Ishikawa (cell line): ENCODE results near the gene HIGD2A.

ENCODE experiments used
- CEBPB ChIP-seq: IDR thresholded peaks from 2 replicates; pipeline ENCODE4 v1.6.1; 2012
- CREB1 ChIP-seq: IDR thresholded peaks from 2 replicates; pipeline ENCODE4 v1.6.1; 2012; ENCODE audit warnings: low read depth
- EGR1 ChIP-seq: IDR thresholded peaks from 2 replicates; pipeline ENCODE4 v1.6.1; 2012
- EP300 ChIP-seq: IDR thresholded peaks from 2 replicates; pipeline ENCODE4 v1.6.1; 2012; ENCODE audit warnings: borderline replicate concordance
- FOXM1 ChIP-seq: IDR thresholded peaks from 2 replicates; pipeline ENCODE4 v1.6.1; 2012; ENCODE audit warnings: low read depth, borderline replicate concordance
- MAX ChIP-seq: IDR thresholded peaks from 2 replicates; pipeline ENCODE4 v1.6.1; 2012
- NFIC ChIP-seq: IDR thresholded peaks from 2 replicates; pipeline ENCODE4 v1.6.1; 2012
- RAD21 ChIP-seq: IDR thresholded peaks from 2 replicates; pipeline ENCODE4 v1.6.1; 2012; ENCODE audit warnings: low read depth
- REST ChIP-seq: IDR thresholded peaks from 2 replicates; pipeline ENCODE4 v1.6.1; 2012; ENCODE audit warnings: low read depth, mild to moderate bottlenecking
- TAF1 ChIP-seq: IDR thresholded peaks from 2 replicates; pipeline ENCODE4 v1.6.1; 2012; ENCODE audit warnings: low read depth, mild to moderate bottlenecking
- TCF12 ChIP-seq: IDR thresholded peaks from 2 replicates; pipeline ENCODE4 v1.6.1; 2012; ENCODE audit warnings: low read depth
- TEAD4 ChIP-seq: IDR thresholded peaks from 2 replicates; pipeline ENCODE4 v1.6.1; 2012
- USF1 ChIP-seq: IDR thresholded peaks from 2 replicates; pipeline ENCODE4 v1.6.1; 2012
- YY1 ChIP-seq: IDR thresholded peaks from 2 replicates; pipeline ENCODE4 v1.6.1; 2012; ENCODE audit warnings: low read depth
- ZBTB7A ChIP-seq: IDR thresholded peaks from 2 replicates; pipeline ENCODE4 v1.6.1; 2012; ENCODE audit warnings: low read depth

HIGD2A gene

GRCh38 chr5:176410486-176411180, 22.1 kb downstream of the HIGD2A start:
- TF ChIP-seq REST, result no peak
- no peak for TF ChIP-seq CREB1
- TF ChIP-seq USF1, result no peak
- TF ChIP-seq TAF1, result no peak
- no peak for TF ChIP-seq MAX
- TF ChIP-seq YY1, result no peak
- TF ChIP-seq ZBTB7A, result no peak
- TF ChIP-seq FOXM1, result no peak
- TF ChIP-seq TCF12, result no peak
- no peak for TF ChIP-seq RAD21
- TF ChIP-seq EGR1, result no peak
- TF ChIP-seq EP300, result no peak
- TF ChIP-seq NFIC, result no peak
- TF ChIP-seq TEAD4, result no peak
- no peak for TF ChIP-seq CEBPB

- TF ChIP-seq EP300 (no peak), YY1 (no peak), USF1 (no peak), TEAD4 (no peak), RAD21 (no peak), CEBPB (no peak), TAF1 (no peak), CREB1 (no peak), FOXM1 (no peak), REST (no peak), MAX (no peak), ZBTB7A (no peak), EGR1 (no peak)
Observed at GRCh38 chr5:176412517-176413254, 24.1 kb downstream of the HIGD2A start.

- no peak for TF ChIP-seq USF1
- TF ChIP-seq ZBTB7A, result no peak
- no peak for TF ChIP-seq YY1
- no peak for TF ChIP-seq EGR1
- no peak for TF ChIP-seq REST
- no peak for TF ChIP-seq NFIC
- TF ChIP-seq CEBPB, result no peak
- no peak for TF ChIP-seq TCF12
Observed at GRCh38 chr5:176413255-176413565, 24.7 kb downstream of the HIGD2A start.

GRCh38 chr5:176413709-176414191, 25.2 kb downstream of the HIGD2A start:
- no peak for TF ChIP-seq TCF12
- no peak for TF ChIP-seq EP300
- TF ChIP-seq CEBPB, result no peak
- TF ChIP-seq USF1, result no peak
- TF ChIP-seq CREB1, result no peak
- no peak for TF ChIP-seq TAF1
- TF ChIP-seq TEAD4, result no peak
- TF ChIP-seq FOXM1, result no peak
- TF ChIP-seq NFIC, result no peak
- TF ChIP-seq YY1, result no peak
